ENCODE data around the gene GALNT3.

GALNT3 gene

DNA sequence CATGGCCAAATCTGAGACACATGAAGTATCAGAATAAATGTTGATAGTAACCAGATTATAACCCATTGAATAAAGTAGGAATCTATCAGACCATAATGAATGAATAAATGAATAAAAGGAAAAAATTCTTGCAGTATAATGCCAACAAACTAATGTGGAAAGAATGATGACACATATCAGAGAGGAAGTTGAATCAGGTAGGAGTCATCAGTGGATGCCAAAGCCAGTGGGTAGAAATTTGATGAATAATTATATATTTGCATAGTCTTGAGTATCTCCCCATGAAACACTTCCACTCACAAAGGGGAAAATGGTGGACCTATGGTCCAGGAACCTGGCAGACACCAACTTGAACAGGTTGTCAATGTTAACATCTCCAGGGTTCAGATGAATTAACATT lies 68.6 kb downstream of the GALNT3 start:
- no peak overlapping the region for H3K27ac ChIP-seq
- ChIA-PET CTCF (interaction anchor here (0.6 kb wide), 1 partner anchor 315 kb away, joined by 3 read pairs; no protein-coding TSS in a partner anchor), POLR2A (ENCODE audit: low non-redundant PET) (no interaction called here)
- TF ChIP-seq, protein P1, sequence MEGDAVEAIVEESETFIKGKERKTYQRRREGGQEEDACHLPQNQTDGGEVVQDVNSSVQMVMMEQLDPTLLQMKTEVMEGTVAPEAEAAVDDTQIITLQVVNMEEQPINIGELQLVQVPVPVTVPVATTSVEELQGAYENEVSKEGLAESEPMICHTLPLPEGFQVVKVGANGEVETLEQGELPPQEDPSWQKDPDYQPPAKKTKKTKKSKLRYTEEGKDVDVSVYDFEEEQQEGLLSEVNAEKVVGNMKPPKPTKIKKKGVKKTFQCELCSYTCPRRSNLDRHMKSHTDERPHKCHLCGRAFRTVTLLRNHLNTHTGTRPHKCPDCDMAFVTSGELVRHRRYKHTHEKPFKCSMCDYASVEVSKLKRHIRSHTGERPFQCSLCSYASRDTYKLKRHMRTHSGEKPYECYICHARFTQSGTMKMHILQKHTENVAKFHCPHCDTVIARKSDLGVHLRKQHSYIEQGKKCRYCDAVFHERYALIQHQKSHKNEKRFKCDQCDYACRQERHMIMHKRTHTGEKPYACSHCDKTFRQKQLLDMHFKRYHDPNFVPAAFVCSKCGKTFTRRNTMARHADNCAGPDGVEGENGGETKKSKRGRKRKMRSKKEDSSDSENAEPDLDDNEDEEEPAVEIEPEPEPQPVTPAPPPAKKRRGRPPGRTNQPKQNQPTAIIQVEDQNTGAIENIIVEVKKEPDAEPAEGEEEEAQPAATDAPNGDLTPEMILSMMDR (conservative IDR thresholded peaks at IDR 0.05; ENCODE audit: low read depth) = no peak
- DNase-seq (ENCODE audit: low spot score) = peak; percentile 73

DNA sequence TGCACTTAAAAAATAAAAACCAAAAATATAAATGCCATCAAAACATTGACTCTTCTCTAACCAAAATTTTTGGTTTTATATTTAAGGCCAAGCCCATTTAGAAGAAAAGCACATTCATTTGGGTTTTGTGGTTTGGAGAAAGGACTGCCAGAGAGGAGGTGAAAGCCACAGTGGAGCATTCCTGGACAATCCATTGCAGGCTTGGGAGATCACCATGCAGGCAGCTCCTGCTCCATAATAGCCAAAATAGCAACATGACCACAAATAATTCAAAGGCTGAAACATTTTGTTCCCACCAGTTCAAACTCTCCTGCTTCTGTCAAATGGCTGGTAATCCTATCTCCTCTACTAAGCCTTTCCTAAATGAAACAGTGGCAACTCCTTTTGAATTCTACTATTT lies 73.5 kb downstream of the GALNT3 start:
- TF ChIP-seq, protein P1 (conservative IDR thresholded peaks at IDR 0.05; ENCODE audit: low read depth) = no peak
- DNase-seq (ENCODE audit: low spot score) = no peak
- ChIA-PET CTCF (no interaction called here), POLR2A (ENCODE audit: low non-redundant PET) (no interaction called here)
- H3K27ac ChIP-seq = no peak overlapping the region

- CTCF ChIA-PET = interaction anchor here (0.7 kb wide), 1 partner anchor 315 kb away, joined by 4 read pairs; no protein-coding TSS in a partner anchor
Observed at GRCh38 chr2:165718610-165719210, 75.3 kb downstream of the GALNT3 start.

GRCh38 chr2:165716091-165716490 lies 78.0 kb downstream of the GALNT3 start:
- TF ChIP-seq, protein P1 (conservative IDR thresholded peaks at IDR 0.05; ENCODE audit: low read depth) = no peak
- DNase-seq (ENCODE audit: low spot score) = no peak
- no peak overlapping the region for H3K27ac ChIP-seq
- CTCF ChIA-PET = no interaction called here
- POLR2A ChIA-PET (ENCODE audit: low non-redundant PET) = no interaction called here

More at GRCh38 chr2:165718610-165719210, 75.3 kb downstream of the GALNT3 start:
- no peak overlapping the region for H3K27ac ChIP-seq
- POLR2A ChIA-PET (ENCODE audit: low non-redundant PET) = no interaction called here
- TF ChIP-seq, protein P1 (conservative IDR thresholded peaks at IDR 0.05; ENCODE audit: low read depth) = no peak
- DNase-seq (ENCODE audit: low spot score) = no peak

- ChIA-PET POLR2A (ENCODE audit: low non-redundant PET) (no interaction called here), CTCF (interaction anchor here (0.6 kb wide), 1 partner anchor 19 kb away, joined by 3 read pairs; no protein-coding TSS in a partner anchor)
- H3K27ac ChIP-seq = no peak overlapping the region
- no peak for DNase-seq (ENCODE audit: low spot score)
- TF ChIP-seq, protein P1 (conservative IDR thresholded peaks at IDR 0.05; ENCODE audit: low read depth) = no peak
Observed at GRCh38 chr2:165706960-165707487, 87.0 kb downstream of the GALNT3 start.

DNA sequence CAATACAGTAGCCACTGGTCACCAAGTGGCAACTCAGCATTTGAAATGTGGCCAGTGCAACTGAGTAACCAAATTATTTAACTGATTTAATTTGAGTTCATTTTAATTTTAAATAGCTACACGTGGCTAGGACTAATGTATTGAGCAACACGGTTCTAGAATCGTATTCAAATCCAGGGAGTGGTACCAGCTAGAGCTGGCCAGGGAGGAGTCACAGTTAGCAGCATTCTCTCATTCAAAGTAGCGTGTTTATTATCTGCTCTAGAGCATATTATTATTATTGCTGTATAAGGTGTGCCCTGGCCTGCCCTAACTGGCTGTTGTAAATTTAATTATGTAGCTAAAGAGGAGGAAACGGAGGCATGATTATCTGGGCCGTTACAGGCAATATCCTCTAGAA lies 92.9 kb downstream of the GALNT3 start:
- no peak overlapping the region for H3K27ac ChIP-seq
- DNase-seq (ENCODE audit: low spot score) = no peak
- TF ChIP-seq, protein P1 (conservative IDR thresholded peaks at IDR 0.05; ENCODE audit: low read depth) = no peak
- ChIA-PET CTCF (interaction anchor here (0.6 kb wide), 1 partner anchor 479 kb away, joined by 4 read pairs; no protein-coding TSS in a partner anchor), POLR2A (ENCODE audit: low non-redundant PET) (no interaction called here)

Data from RWPE1 (cell line).